Prostate gland (tissue), 2 donors: ENCODE data around the gene VAV2.

Experiments used
- CTCF ChIP-seq, 4 experiments: fragments of 200-600 bp in 2 of 4; fragments of 450-650 bp in 2 of 4; sonication (generic) in 2 of 4; IDR thresholded peaks; 1 replicate in 3 of 4; 2 replicates in 1 of 4; pipeline ENCODE4 v1.5.1; 2016 to 2019; ENCODE audit warnings: antibody characterized with exemption in 4 of 4, mild to moderate bottlenecking in 2 of 4, moderate library complexity in 2 of 4
- POLR2AphosphoS5 ChIP-seq: sonication (generic); formaldehyde crosslinking; IDR thresholded peaks from one replicate; pipeline ENCODE4 v1.6.1; 2017; ENCODE audit warnings: antibody characterized with exemption

GRCh38 chr9:133714606-133715294, 277.4 kb downstream of the VAV2 start:
- TF ChIP-seq POLR2AphosphoS5 (no peak), CTCF (IDR thresholded peaks at IDR 0.05) (no peak)
